HepG2 (cell line): Measurements from ENCODE around the gene PIK3CD. TPM values are rescaled to one million over a fixed set of nuclear protein-coding genes. Genes with fewer than 3 reads are reported as not detected.

Experiments
- ATAC-seq: fragments of 200-7000 bp; cut with Tn5 transposase; 3 replicates; pipeline ENCODE4 v1.9.1; 2020; ENCODE audit warnings: mild to moderate bottlenecking, moderate library complexity
- BruUV-seq: library from RNA; stranded (reverse); fragments of 400-500 nt; replicated peaks from 2 replicates; lab custom pipeline; 2021; lab: Mats Ljungman, UMichigan
- CTCF ChIA-PET: fragments of 300-600 bp; formaldehyde crosslinking; extraction: SDS; loops from one replicate; lab custom pipeline; 2021; ENCODE audit warnings: low total read pairs, inconsistent platforms, low intra/inter-chr PET ratio; lab: Yijun Ruan, JAX
- POLR2A ChIA-PET: fragments of 350-600 bp; sonication (Branson Sonifier 250); formaldehyde crosslinking; loops from one replicate; lab custom pipeline; 2020; ENCODE audit warnings: antibody characterized with exemption, inconsistent platforms; lab: Yijun Ruan, JAX
- DNase-seq: peaks from one replicate; pipeline ENCODE4 v3.0.0-alpha.2; 2015; ENCODE audit warnings: low spot score
- FAIRE-seq: peaks from 3 replicates; lab custom pipeline; 2011; peaks lifted over from hg19 to GRCh38; lab: Jason Lieb, UNC
- H2AFZ ChIP-seq: one replicate; pipeline ENCODE4 v1.6.1; 2011; ENCODE audit warnings: low read length, inconsistent platforms
- H3K27ac ChIP-seq: fragments of 300-600 bp; 3 replicates; pipeline ENCODE4 v1.8.0; 2011; ENCODE audit warnings: mixed run types, mild to moderate bottlenecking, mixed read lengths, low read length, inconsistent platforms; ENCODE audit not compliant: insufficient read depth; ENCODE audit errors: extremely low read length
- H3K27me3 ChIP-seq, 2 experiments: fragments of 200-600 bp in 1 of 2; 2 replicates in 1 of 2; 3 replicates in 1 of 2; pipeline versions ENCODE4 v1.6.0 to v1.8.0; 2011; ENCODE audit warnings: low read length in 2 of 2, mild to moderate bottlenecking in 2 of 2, moderate library complexity in 2 of 2, inconsistent platforms in 1 of 2; ENCODE audit not compliant: insufficient read depth in 2 of 2, control insufficient read depth in 1 of 2
- H3K36me3 ChIP-seq, 2 experiments: fragments of 200-600 bp in 1 of 2; replicated peaks in 1 of 2; 2 replicates in 1 of 2; 3 replicates in 1 of 2; pipeline versions ENCODE4 v1.5.1 to v1.8.0; 2011; ENCODE audit warnings: low read length in 2 of 2, inconsistent platforms in 1 of 2; ENCODE audit not compliant: insufficient read depth in 2 of 2, control insufficient read depth in 1 of 2
- H3K4me1 ChIP-seq: 2 replicates; pipeline ENCODE4 v1.5.1; 2012; ENCODE audit warnings: low read length, inconsistent platforms; ENCODE audit not compliant: insufficient read depth
- H3K4me2 ChIP-seq: 2 replicates; pipeline ENCODE4 v1.6.0; 2011; ENCODE audit warnings: low read depth, low read length, inconsistent platforms
- H3K4me3 ChIP-seq, 3 experiments: fragments of 200-600 bp in 1 of 3; sonication (generic), shearing (Covaris generic) in 1 of 3; replicated peaks in 1 of 3; 2 replicates each; pipeline ENCODE4 v1.5.1; 2011 to 2016; ENCODE audit warnings: low read length in 3 of 3, inconsistent platforms in 2 of 3, low read depth in 2 of 3, mild to moderate bottlenecking in 2 of 3, control low read depth in 1 of 3, mixed read lengths in 1 of 3; ENCODE audit not compliant: insufficient read depth in 1 of 3
- H3K79me2 ChIP-seq: one replicate; pipeline ENCODE4 v1.6.1; 2011; ENCODE audit warnings: low read length, inconsistent platforms; ENCODE audit not compliant: insufficient read depth
- H3K9ac ChIP-seq: 2 replicates; pipeline ENCODE4 v1.6.0; 2011; ENCODE audit warnings: mild to moderate bottlenecking, low read depth, low read length, inconsistent platforms; ENCODE audit not compliant: insufficient read depth
- H3K9me3 ChIP-seq: 2 replicates; pipeline ENCODE4 v1.5.1; 2012; ENCODE audit warnings: mild to moderate bottlenecking, low read length
- H4K20me1 ChIP-seq: 2 replicates; pipeline ENCODE4 v1.6.0; 2011; ENCODE audit warnings: inconsistent platforms, mild to moderate bottlenecking, low read length, moderate library complexity; ENCODE audit not compliant: insufficient read depth
- BCL3 ChIP-seq: sonication (generic); formaldehyde crosslinking; IDR thresholded peaks from 2 replicates; pipeline ENCODE4 v1.5.1; 2020; ENCODE audit warnings: mild to moderate bottlenecking, missing genetic modification reagents, moderate library complexity
- KLF6 ChIP-seq: IDR thresholded peaks from 2 replicates; pipeline ENCODE4 v1.8.0; 2016; ENCODE audit warnings: missing biosample characterization, missing genetic modification reagents
- REL ChIP-seq: sonication (generic); formaldehyde crosslinking; conservative IDR thresholded peaks from 2 replicates; pipeline ENCODE4 v1.8.0; 2022; ENCODE audit warnings: mild to moderate bottlenecking, missing genetic modification reagents, moderate library complexity
- SCMH1 ChIP-seq: sonication (generic); formaldehyde crosslinking; IDR thresholded peaks from 2 replicates; pipeline ENCODE4 v1.9.0; 2021; ENCODE audit warnings: missing genetic modification reagents, mild to moderate bottlenecking, borderline replicate concordance
- ZFP90 ChIP-seq: sonication (generic); formaldehyde crosslinking; IDR thresholded peaks from 2 replicates; pipeline ENCODE4 v1.8.0; 2022; ENCODE audit warnings: missing genetic modification reagents, mild to moderate bottlenecking, inconsistent platforms, borderline replicate concordance
- ZNF564 ChIP-seq: sonication (generic); formaldehyde crosslinking; IDR thresholded peaks from 2 replicates; pipeline ENCODE4 v1.8.1; 2023; ENCODE audit warnings: mild to moderate bottlenecking, missing genetic modification reagents
- ZNF879 ChIP-seq: sonication (generic); formaldehyde crosslinking; IDR thresholded peaks from 2 replicates; pipeline ENCODE4 v1.8.1; 2023; ENCODE audit warnings: missing genetic modification reagents
- WGBS: methylation state at CpG from one replicate; pipeline ENCODE4 v1.1.6; 2017; ENCODE audit warnings: low lambda C conversion rate; 5-methylcytosine and 5-hydroxymethylcytosine counted together
- in situ Hi-C: cut with HindIII; loops from 2 replicates; pipeline ENCODE4 v1.10.0; 2017; ENCODE audit warnings: low pct_unique_long_range_greater_than_20kb; ENCODE audit not compliant: extremely low pct_ligation_motif_present
- intact Hi-C: fragments of 100-400 bp; cut with micrococcal nuclease; formaldehyde crosslinking; loops from one replicate; pipeline ENCODE4 v1.10.0; 2022; ENCODE audit not compliant: unreplicated experiment
- polyA plus RNA-seq, 8 experiments: library from polyadenylated mRNA; depleted of rRNA in 3 of 8; stranded (reverse) in 7 of 8; unstranded in 1 of 8; fragments of >200 nt; fragmentation: Illumina TruSeq in 4 of 8; extraction: Trizol in 4 of 8; gene quantifications; 2 replicates each; pipeline versions ENCODE4 v1.2.1 to v1.2.3, GENCODE V29; 2011 to 2016; ENCODE audit warnings: low read depth in 4 of 8, missing spikeins in 1 of 8, mixed read lengths in 1 of 8; ENCODE audit not compliant: insufficient read depth in 1 of 8
- total RNA-seq, 5 experiments: library from RNA; depleted of rRNA; stranded (reverse); fragments of >200 nt; fragmentation: Illumina TruSeq; extraction: Trizol; gene quantifications; 2 replicates each; pipeline ENCODE4 v1.2.3, GENCODE V29; 2016; ENCODE audit warnings: low read depth in 1 of 5
- TF ChIP-seq, protein P1 (sequence below): sonication (generic); formaldehyde crosslinking; conservative IDR thresholded peaks from 2 replicates; pipeline ENCODE4 v1.4.0; 2020; ENCODE audit warnings: missing genetic modification reagents

The PIK3CD gene
- total and polyA plus RNA-seq, 2 of the 13 experiments (the other 11 are each of a cell fraction or from before 2014, with no cell fraction given): 7.1 to 10.0 TPM

DNA sequence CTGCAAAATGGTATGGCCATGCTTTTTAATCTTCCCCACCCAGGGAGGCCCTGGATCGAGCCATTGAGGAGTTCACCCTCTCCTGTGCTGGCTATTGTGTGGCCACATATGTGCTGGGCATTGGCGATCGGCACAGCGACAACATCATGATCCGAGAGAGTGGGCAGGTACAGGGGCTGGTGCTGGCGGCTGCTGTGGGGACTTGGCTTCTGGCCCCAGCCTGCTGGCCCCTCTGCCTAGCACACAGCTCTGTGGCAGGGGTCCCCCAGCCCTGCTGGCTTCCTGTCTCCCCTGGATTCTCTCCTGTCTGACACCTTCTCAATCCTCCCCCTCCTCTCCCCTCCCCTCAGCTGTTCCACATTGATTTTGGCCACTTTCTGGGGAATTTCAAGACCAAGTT lies 72.4 kb downstream of the PIK3CD start:
- in situ Hi-C loops: no loop called here
- Histone ChIP-seq H3K4me1 (peaks cover 9% of the 10 kb centered on the region), H4K20me1 (no peaks in the 10 kb centered on the region), H3K9ac (no peak overlapping the region), H3K4me2 (no peak overlapping the region), H3K27ac (no peak overlapping the region), H3K4me3 (no peak overlapping the region)
- ATAC-seq: no peak
- CTCF ChIA-PET: interaction anchor here (2.2 to 2.3 kb wide), 2 partner anchors 22 to 97 kb away, joined by 11 to 22 read pairs; no protein-coding TSS in a partner anchor
- no peak for FAIRE-seq
- no peak for TF ChIP-seq ZFP90 (CRISPR knock-in tag)
- TF ChIP-seq ZNF564 (CRISPR knock-in tag): no peak
- TF ChIP-seq SCMH1 (CRISPR knock-in tag): no peak
- TF ChIP-seq KLF6 (CRISPR knock-in tag): no peak
- TF ChIP-seq, protein P1, sequence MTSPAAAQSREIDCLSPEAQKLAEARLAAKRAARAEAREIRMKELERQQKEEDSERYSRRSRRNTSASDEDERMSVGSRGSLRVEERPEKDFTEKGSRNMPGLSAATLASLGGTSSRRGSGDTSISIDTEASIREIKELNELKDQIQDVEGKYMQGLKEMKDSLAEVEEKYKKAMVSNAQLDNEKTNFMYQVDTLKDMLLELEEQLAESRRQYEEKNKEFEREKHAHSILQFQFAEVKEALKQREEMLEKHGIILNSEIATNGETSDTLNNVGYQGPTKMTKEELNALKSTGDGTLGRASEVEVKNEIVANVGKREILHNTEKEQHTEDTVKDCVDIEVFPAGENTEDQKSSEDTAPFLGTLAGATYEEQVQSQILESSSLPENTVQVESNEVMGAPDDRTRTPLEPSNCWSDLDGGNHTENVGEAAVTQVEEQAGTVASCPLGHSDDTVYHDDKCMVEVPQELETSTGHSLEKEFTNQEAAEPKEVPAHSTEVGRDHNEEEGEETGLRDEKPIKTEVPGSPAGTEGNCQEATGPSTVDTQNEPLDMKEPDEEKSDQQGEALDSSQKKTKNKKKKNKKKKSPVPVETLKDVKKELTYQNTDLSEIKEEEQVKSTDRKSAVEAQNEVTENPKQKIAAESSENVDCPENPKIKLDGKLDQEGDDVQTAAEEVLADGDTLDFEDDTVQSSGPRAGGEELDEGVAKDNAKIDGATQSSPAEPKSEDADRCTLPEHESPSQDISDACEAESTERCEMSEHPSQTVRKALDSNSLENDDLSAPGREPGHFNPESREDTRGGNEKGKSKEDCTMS (CRISPR knock-in tag): no peak
- no peak for TF ChIP-seq BCL3
- TF ChIP-seq ZNF879 (CRISPR knock-in tag): no peak
- no peak for TF ChIP-seq REL (CRISPR knock-in tag)
- TF ChIP-seq, all 625 proteins: peak for 0
- POLR2A ChIA-PET: no interaction called here
- no TSS peak for BruUV-seq
- Histone ChIP-seq H3K9me3 (peaks cover 12% of the 10 kb centered on the region; the same call in 1 of the 2 replicates), H3K79me2 (no peaks in the 10 kb centered on the region), H2AFZ (no peak overlapping the region), H3K36me3 (peaks cover 38 to 58% of the 10 kb centered on the region in 2 experiments), H3K27me3 (no peaks in the 10 kb centered on the region)
- no peak for DNase-seq
- WGBS: no CpG with 5 or more reads among the region's 6 CpGs
- intact Hi-C loops: no loop called here
